Right hindlimb (tissue), 1 donor: Measurements from ENCODE around the gene SPATA1.
"Not testable (repeated sequence)": the region's sequence is repeated elsewhere in the genome, so short reads cannot be mapped to it uniquely, and the experiment has no call there.

Source experiments
- DNase-seq: peaks from one replicate; pipeline ENCODE4 v3.0.0-alpha.2; 2018

The SPATA1 gene

DNA sequence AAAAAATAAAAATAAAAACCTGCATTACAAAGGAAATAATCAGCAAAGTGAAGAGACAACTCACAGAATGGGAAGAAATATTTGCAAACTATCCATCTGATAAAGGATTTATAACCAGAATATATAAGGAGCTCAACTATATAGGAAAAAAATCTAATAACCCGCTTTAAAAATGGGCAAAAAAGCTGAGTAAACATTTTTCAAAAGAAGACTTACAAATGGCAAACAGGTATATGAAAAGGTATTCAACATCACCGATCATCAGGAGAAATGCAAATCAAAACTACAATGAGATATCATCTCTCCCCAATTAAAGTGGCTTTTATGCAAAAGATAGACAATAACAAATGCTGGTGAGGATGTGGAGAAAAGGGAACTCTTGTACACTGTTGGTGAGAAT, 4.0 kb downstream of the SPATA1 start:
- DNase-seq, result no peak

DNA sequence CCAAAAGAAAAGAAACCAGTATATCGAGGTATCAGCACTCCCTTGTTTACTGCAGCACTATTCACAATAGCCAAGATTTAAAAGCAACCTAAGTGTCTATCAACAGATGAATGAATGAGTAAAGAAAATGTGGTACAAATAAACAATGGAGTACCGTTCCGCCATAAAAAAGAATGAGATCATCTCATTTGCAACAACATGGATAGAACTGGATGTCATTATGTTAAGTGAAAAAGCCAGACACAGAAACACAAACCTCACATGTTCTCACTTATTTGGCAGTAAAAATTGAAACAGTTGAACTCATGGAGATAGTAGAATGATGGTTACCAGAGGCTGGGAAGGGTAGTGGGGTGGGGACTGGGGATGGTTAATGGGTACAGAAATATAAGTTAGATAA, 4.5 kb downstream of the SPATA1 start:
- DNase-seq, result no peak

DNA sequence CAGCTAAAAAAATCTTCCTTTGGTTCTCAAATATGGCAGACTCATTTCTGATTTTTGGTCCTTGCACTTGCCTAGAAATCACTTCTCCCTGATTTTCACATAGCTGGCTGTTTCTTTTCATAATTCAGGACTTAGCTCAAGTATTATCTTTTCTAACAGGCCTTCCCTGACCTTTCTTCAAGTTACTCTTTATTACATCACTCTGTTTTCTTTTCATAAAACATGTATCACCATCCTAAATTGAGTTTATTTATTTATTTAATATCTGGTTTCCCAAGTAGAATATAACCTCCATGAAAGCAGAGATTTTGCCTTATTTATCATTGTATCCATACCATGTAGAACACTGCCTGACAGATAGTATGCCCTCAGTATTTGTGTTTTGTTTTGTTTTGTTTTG, 18.4 kb downstream of the SPATA1 start:
- DNase-seq, result no peak

DNA sequence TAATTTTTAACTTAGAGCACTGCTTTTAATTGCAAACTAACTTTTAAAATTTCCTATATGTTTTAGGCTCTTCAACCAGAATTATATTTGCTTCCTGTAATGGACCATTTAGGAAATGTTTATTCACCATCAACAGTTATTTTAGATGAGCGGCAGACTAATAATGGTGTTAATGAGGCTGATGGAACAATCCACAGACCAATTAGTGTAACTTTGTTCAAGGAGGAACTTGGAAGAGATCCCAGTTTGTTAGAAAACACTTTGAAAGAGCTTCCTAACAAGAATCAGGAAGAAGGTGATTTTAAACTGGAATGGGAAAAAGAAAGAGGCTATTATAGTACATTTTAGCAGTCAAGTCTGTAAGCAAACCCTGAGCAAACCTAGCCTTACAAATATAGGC, 19.6 kb downstream of the SPATA1 start:
- no peak for DNase-seq

DNA sequence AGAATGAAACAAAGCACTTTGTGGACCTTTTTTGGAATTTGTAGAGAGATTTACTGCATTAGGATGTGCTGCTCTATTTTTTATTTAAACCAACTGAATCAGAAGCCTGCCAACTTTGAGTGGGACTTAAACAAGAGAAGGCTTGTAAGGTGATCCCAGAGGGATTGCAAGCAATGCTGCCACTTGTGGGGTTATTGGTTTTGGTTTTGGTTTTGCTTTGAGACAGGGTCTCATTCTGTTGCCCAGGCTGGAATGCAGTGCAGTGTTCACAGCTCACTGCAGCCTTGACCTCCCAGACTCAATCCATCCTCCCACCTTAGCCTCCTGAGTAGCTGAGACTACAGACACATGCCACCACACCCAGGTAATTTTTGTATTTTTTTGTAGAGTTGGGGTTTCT, 32.4 kb downstream of the SPATA1 start:
- DNase-seq, result no peak

DNA sequence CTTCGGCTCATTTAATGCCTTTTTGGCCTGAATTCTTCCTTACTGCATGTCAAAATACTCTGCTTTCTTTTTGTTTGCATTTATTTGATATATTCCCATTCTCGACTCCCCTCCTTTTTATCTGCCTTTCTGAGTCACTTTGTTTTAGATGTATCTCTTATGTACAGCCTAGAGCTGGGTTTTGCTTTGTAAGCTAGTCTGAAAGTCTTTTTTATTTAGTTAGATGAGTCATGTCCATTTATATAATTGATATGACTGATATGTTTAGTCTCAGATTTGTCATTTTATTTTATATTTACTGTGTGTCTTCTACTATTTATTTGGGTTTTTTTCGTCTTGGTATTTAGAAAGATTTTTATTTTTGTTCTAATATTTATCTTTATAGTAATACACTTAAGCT, 33.8 kb downstream of the SPATA1 start:
- no peak for DNase-seq

DNA sequence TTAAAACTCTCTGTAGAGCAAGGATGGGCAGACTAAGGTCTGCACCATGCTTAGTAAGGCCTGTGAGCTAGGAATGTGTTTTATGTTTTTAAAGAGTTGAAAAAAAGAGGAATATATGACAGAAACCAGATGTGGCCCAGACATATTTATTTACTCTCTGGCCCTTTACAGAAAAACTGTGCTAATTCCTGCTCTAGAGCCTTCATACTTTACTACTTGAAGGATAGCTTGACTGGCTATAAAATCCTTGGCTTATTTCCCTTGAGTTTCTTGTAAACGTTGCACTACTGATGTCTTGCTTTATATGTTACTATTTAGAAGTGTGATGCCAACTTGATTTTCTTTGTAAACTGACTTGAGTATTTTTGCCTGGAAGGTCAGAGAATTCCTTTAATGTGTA, 34.6 kb downstream of the SPATA1 start:
- no peak for DNase-seq

DNA sequence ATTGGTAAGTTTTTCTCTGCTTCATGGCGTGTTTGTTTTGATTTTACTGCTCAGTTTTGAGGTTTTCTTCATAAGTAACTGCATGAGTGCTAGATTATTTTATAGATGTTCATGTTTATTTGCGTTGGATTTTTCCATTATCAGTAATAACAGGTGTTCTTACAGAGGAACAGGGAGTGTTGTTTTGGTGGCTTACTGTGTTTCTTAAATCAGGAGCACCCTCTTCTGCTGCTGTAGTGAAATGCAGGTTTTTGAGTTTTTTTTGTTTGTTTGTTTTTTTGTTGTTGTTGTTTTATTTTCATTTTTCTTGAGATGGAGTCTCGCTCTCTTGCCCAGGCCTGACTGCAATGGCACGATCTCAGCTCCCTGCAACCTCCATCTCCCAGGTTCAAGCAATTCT, 35.5 kb downstream of the SPATA1 start:
- DNase-seq, result no peak

DNA sequence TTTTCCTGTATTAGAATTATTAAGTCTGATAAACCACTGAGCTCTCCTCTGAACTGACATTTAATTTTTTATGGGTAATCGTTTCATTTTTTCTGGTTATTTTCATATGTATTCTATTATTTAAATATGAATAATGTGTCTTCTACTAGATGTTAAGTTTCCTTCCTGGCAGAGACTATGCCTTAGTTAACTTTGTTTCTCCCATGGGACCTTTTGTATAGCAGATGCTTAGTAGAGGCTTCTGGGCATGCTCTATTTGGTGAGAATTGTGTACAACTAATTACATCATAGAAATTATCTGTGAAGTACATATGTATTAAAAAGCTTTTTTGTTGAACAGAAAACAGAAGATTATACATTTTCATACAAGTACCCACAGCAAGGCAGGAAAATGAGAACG, 44.6 kb downstream of the SPATA1 start:
- DNase-seq, result no peak

DNA sequence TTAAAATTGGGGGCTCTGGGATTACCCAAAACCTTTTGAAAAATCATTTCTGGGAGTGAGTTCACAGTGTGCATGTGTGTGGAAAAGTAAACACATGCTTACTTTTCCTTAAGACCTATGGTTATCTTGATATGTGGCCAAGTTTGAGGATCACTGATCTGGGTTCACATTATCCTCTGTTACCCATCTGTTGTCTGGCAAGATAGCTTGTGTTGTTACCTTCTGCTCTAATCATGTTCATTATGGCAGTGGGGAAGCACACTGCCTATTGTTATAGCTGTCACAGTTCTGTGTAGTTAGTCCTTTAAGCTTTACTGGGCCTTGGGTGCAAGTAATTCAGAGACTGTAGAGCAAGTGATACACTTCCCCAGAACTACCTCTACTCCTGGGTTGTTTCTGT, 63.0 kb downstream of the SPATA1 start:
- DNase-seq, result no peak

DNA sequence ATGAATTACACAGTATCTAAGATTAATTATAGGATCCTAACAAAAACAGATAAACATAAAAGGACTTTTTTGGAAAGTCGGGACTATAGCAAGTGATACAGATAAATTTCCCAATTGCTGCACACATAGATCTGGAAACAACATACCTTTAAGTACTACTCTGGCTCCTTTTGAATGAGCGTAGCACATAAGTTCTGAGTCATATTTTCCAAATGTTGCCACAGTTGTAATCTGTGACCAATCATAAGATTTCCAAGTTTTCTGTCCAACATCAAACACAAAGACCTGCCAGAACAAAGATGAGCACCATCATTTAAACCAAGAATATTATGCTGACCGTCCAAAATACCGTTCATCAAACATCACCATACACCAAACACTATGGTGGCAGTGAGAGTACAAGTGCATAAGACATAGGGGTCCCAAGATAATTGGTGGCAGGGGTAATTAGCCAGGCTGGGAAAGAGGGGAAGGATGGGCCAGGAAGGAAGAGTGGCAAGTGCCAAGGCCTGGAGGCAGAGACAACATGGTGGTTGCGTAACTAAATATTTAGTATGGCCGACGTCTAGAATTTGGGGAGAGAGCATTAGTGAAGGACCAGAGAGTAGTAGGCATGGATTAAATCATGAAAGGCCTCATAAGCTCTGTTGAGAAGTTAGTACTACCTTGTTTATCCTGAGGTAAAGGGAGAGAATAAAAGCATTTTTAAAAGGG, 64.4 kb downstream of the SPATA1 start:
- DNase-seq, result no peak

DNA sequence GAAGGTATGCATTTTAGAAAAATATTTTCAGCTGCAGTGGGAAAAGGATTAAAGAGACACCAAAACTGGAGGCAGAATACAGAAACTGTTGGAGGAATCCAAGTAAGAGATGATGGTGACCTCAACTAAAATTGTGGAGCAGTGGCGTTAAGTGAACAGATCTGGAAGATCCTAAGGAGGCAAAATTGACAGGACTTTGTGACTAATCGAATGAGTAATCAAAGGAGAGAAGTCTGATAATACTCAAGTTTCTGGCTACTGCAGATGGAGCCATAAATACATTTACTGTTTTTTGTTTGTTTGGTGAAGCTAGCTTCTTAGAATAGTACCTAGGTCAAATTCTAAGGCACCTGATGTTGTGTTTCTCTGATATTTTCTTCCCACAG, 65.0 kb downstream of the SPATA1 start:
- no peak for DNase-seq

DNA sequence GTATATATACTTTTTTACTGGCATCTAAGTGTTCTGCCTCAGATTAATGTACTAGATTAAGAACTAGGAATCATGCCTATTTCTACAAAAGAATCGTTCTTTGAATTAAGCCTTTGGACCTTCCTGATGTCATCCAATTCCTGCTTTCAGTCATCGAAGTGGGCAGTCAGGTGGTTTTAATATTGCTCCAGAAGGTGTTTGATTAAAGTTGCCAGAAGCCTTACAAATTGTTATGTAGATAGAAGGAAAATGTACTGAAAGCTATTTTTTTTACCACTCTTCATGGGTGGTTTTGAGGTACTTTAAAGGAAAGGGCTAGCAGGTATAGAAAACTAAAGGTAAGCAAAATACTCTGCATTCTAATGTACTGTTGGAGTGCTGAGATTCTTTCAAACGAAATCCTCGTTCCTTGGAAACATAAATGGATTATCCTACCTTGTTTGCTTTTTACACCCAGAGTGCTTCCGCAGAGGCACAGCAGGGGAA, 67.3 kb downstream of the SPATA1 start:
- no peak for DNase-seq

DNA sequence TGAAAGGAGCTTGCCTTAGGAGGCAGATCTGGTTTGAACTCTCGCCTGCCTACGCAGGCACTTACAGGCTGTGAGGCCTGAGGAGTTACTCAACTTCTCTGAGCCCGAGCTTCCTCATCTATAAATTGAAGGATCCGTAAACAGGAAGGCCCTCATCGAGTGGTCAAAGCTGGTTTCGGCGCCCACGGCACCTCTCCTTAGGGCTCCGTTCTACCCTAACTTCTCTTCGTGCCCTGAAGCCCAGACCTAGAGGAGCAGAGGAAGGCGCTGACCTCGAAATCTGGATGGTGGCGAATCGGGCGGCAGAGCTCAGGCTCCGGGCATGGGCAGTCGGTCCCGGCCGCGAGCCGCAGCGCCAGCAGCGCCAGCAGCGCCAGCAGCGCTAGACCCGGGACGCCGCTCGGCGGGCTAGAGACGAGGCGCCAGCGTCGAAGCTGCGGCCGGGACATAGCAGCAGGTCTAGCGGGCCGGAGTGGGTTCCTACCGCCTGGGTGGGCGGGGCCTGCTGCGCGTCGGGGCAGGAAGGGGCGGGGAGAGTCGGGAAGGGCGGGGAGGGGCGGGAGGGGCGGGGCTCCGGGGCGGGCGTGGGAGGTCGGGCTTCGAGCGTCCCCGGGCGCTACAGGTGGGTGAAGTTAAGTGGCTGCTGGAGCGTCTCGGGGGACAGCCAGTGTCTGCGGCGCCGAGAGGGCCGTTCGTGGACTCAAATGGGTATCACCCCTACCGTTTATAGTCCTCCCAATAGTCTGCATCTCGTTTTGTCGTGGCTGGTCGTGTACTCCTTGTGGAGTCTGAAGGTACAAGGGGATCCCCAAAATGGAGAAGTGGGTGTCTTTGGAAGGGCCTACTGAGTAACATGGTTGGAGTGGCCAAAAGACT, 68.0 kb downstream of the SPATA1 start, which contains the start of gene CTBS:
TSS of gene CTBS (minus strand) at position 474 of the 876 bp plus-strand sequence. CDS start at position 449, 25 bp downstream.
- peak; percentile 93 for DNase-seq

DNA sequence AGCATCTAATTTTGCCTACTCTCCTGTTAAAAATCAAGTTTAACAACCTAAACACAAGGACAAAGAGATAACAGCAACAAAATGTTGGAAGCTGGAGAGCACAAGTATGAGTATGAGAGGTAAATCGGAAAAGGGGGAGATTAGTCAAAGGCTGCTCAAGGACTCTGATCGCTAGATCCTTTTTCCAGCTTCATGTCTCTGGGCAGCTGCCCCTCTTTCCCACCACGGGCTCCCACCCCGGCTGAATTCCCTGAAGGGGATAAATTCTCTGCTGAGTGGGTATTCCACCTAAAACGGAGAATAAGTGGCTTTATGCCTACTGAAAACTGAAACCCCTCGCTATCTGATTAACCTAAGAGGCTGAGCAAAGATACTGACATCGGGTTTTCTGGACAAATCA, 68.8 kb downstream of the SPATA1 start:
- no peak for DNase-seq

DNA sequence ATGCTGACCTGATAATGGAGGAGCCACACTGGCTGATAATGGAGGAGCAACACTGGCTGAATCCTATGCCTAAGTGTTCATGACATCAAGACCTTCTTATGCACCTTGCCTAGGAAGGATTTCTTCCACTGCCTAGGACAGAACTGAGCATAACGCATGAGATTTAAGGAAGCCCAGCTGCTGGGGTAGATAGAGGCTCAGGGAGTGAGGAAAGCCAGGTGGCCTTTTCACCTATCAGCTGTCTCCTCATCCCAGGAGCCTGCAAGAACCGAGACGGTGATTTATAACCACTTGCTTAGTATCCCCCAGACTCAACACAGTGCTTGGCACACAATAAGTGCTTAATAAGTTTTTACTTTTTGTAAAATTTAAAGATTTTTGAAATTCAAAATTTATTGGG, 75.5 kb downstream of the SPATA1 start:
- no peak for DNase-seq

DNA sequence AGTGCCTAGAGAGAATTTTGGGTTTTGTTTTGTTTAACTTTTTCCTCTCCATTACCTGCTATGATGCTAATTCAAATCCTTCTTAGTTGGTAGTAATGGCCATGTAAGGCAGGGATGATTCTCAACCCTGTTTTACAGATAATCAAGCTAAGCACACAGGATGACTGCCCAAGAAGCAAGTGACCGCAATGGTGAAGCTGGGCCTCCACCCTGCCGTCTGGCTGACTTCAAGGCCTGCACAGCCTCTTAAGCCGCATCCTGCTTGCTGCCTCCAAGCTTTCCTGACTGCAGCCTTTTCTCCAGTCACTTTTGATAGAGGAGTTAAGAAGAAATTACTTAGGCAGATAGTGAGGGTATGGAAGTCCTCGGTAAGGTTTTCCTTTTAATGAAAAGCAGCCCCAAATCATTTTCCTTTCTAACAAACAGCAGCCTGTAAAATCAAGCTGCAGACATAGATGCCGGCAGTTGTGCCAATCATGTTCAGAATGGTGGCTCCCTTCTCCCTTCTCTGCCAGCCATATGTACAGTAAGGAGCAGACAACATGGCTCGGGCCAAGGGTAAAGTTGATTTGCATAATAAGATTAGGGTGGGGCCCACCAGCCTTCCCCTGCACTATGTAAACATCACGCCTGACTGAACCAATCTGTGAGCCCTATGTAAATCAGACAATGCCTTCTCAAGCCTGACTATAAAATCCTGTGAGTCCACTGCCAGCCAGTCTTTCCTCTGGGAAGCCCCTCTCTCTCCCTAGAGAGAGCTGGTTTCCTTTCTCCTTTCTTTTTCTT, 76.8 kb downstream of the SPATA1 start:
- no peak for DNase-seq

DNA sequence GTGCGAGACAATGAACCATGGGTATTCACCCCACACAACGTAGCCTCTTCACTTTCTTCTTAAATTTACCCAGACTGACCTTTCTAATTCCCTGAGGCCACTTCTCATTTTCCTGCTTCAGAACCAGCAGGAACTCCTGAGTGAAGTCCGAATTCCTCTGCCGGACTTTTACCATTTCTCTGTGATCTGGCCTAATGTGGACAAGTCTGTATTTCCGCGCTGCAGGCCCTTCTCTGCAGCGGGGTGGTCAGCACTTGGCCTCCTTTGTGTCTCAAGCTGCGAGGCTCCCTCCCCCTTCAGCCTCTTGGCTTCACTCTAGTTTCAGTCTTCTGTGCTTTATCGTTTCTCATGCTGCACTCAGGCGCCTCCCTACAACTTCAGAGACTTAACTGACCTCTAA, 77.5 kb downstream of the SPATA1 start:
- no peak for DNase-seq

DNA sequence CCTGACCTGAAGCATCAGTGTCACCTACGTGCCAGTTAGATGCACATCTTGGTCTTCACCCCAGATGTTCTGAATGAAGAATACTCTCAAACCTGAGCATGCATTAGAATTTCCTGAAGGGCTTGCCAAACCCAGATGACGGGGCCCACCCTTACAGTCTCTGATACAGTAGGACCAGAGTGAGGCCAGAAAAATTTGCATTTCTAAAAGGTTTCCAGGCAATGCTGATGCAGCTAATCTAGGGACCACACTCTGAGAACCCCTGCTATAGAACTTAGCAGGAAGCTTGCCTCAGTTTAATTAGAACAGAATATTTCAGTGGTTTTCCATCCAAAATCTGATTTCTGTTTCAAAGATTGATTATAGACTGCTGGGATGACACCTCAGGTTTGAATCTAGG, 77.9 kb downstream of the SPATA1 start:
- DNase-seq, result no peak

DNA sequence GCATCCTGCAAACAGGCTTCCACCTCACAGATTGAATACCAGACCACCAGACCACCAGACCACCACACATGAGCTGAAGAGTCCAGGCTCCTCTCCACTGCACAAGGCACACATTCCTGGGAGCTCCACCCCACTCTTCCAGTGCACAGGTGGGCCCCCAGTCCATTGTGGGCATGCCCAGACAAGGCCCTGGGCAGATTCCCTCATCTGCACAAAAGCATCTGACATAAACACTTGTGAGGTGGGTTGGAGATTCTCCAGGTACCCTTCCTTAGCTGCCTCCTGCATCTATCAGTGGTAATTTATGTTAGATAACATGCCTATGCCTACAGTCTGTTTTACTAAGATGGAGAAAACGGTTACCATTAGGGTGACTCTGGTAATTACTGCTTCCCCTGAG, 79.6 kb downstream of the SPATA1 start:
- no peak for DNase-seq

DNA sequence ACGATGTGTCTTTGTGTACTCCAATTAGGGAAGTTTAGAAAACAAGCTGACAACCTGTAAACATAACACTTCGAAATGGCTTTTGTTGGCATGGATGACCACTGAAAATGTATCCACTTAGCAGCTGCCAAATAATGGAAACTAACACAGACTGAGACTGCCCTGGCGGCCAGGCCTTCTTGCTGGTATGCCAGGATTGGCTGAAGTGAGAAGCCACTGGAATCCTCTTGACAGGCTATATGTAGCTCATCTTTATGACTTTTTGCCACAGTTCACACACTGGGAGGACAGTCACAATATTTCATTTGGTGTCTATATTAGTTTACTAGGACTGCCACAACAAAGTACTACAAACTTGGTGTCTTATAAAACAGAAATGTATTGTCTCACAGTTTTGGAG, 80.9 kb downstream of the SPATA1 start:
- no peak for DNase-seq

DNA sequence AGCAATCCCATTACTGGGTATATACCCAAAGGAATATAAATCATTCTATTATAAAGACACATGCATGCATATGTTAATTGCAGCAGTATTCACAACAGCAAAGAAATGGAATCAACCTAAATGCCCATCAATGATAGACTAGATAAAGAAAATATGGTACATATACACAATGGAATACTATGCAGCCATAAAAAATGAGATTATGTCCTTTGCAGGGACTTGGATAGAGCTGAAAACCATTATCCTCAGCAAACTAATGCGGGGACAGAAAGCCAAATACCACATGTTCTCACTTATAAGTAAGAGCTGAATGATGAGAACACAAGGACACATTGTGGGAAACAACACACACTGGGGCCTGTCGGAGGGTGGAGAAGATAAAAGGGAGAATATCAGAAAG, 88.8 kb downstream of the SPATA1 start:
- not testable (repeated sequence) for DNase-seq

DNA sequence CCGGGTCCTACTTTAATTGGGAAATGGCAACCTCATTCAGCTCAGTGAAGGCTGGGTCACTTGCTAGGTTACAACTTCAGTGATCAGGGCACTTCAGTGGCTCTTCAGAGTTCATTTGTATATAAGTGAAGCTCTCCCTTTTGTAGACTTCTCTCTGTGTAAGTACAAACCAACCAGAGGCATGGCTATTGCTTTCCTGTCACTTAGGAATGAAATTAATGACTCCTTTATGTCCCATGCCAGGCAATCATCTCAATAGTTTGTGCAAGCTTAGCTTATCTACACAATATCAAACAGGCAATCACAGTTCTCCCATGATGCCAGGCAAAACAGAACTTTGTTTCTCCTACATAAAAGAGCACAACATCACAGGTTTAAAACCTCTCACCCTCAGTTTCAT, 90.8 kb downstream of the SPATA1 start:
- DNase-seq, result no peak
